ENCODE results near the gene ALDH5A1. TPM values are rescaled to one million over a fixed set of nuclear protein-coding genes. Genes with fewer than 3 reads are reported as not detected.

ALDH5A1 gene
- total RNA-seq, 1 experiment from 2014 or later, result 4.6 TPM

DNA sequence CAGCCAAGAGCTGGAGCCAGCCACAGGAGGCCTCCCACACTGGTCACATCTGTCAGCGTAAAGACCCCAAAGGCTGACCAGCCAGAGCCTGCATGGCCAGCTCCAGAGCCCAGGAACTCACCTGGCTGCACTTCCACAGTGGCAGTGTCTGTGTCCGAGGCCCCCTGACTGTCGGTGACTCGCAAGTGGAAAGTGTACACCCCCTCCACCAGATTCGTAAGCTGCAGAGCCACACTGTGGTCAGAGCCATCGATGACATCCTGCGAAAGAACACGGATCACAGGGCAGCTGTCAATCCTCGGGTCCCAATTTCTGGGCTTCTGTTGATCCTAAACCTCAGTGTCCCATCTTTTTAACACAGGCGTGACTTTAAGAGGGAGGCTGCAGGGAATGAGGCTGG lies 69.3 kb downstream of the ALDH5A1 start:
- no peak for DNase-seq (ENCODE audit: extremely low read depth, low read depth)

DNA sequence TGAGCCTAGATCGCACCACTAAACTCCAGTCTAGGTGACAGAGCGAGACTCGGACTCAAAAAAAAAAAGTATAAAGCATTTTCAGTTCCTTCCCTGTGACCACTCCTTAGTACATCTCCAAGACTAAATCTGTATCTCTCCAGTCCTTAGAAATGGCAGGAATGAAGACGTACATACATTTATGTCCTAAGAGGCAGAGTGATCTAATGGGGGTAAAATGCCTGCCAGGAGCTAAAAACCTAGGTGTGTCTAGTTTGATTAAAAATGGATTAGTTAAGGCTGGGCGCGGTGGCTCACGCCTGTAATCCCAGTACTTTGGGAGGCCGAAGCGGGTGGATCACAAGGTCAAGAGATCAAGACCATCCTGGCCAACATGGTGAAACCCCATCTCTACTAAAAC lies 70.4 kb downstream of the ALDH5A1 start:
- no peak for DNase-seq (ENCODE audit: extremely low read depth, low read depth)

DNA sequence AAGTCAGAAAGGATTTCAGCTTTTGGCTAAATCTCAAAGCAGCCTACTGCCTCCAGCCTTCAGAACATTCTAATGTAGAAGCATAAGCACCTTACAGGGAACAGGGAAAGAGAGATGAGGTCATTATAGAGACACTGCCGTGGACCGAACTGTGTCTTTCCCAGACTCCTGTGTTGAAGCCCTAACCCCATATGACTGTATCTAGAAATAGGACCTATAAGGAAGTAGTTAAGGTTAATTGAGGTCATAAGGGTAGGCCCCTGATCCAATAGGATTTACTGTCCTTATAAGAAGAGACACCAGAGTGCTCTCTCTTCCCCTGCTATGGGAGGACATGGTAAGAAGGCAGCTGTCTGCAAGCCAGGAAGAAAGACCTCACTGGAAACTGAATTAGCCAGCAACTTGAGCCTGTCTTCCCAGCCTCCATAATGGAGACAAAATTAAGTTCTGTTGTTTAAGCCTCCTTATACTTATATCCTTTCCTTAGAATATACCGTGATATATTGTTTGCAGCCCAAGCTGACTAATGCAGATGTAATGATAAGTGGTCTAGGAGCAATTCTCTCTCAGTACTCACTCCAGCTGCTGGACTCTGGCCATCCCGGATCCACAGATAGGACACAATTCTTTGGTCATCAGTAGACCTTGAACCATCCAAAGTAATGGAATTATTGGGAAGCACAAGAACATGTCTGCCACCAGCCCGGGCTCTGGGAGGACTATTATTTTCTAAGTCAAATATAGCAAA lies 71.4 kb downstream of the ALDH5A1 start:
- no peak for DNase-seq (ENCODE audit: extremely low read depth, low read depth)

DNA sequence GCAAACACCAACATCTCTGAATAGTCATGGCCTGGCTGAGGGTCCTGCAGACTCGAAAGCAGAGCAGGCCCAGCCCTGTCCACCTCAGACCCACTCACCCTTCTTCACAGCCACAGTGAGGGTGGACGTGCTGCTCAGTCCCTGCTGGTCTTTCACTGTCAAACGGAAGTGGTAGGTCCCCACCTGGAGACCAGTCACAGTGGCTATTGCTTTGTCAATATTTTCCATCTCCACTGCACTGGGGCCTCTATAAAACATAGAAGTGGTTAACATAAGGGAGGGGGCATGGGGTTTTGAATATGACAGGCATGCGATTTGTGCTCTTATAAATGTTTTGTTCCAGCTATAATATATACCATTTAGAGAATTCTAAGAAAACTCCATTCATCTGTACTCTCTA lies 73.9 kb downstream of the ALDH5A1 start:
- DNase-seq (ENCODE audit: extremely low read depth, low read depth), result no peak

DNA sequence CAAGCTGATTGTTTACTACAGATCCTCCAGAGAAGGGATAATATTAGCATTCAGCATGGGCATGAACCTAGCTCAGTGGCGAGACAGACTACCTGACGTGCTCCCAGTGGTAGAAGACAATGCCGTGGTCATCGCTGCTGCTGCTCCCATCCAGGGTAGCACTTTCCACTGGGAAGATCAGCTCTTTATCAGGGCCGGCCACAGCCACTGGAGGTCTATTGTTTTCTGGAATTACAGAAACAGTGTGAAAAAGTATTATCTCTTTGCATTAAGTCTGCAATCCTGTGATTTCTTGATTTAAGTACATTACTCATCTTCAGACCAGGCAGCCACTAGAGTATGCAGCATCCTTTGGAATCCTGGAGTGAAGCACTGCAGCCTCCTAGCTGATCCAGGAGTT lies 75.0 kb downstream of the ALDH5A1 start:
- DNase-seq (ENCODE audit: extremely low read depth, low read depth), result no peak

DNA sequence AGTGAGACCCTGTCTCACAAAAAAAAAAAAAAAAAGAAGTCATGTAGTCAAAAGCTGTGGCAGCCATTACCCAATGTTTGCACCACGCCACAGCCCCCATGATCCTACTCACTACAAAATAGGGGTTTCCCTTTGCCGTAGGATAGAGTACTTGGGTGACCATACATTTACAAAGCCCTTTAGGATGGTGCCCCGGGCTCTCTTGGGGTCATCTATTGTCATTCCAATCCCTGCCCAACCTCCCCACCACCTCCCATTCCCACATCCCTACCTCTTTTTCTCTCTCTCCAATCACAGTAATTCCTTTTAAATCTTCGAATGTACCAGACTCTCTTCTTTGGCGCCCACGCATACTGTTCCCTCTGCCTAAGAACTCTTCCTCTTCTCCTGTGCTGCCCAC lies 76.6 kb downstream of the ALDH5A1 start:
- DNase-seq (ENCODE audit: extremely low read depth, low read depth), result no peak

DNA sequence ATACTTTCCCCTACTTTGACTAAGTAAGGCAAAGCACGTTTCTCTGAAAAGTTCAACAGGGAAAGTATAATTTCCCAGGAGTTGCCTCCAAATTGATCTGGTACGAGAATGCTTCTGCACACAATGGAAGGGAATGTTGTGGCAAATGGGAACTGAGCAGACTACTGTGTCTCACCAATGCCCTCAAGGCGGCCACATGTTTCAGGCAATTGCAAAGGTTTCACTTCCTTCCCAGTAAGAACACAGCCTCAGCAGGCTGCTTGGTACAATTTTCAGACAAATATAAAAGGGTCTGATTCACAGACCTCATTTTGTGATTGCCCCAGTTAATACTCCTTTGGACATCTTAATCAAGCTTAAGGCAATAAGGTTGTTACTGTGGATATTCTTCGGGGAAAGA lies 80.0 kb downstream of the ALDH5A1 start:
- DNase-seq (ENCODE audit: extremely low read depth, low read depth), result no peak

DNA sequence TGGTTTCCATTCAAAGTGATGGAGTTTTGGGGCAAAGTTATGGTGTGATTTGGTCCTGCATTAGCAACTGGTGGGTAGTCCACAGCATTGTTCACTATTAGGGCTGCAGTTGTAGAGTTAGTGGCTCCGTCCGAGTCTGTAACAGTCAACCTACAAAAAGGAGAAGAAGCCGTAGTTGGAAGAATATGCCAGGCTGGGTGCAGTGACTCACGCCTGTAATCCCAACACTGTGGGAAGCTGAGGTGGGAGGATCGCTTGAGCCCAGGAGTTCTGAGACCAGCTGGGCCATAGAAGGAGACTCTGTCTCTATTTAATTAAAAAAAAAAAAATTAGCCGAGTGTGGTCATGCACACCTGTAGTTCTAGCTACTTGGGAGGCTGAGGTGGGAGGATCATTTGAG lies 81.7 kb downstream of the ALDH5A1 start:
- DNase-seq (ENCODE audit: extremely low read depth, low read depth), result no peak

DNA sequence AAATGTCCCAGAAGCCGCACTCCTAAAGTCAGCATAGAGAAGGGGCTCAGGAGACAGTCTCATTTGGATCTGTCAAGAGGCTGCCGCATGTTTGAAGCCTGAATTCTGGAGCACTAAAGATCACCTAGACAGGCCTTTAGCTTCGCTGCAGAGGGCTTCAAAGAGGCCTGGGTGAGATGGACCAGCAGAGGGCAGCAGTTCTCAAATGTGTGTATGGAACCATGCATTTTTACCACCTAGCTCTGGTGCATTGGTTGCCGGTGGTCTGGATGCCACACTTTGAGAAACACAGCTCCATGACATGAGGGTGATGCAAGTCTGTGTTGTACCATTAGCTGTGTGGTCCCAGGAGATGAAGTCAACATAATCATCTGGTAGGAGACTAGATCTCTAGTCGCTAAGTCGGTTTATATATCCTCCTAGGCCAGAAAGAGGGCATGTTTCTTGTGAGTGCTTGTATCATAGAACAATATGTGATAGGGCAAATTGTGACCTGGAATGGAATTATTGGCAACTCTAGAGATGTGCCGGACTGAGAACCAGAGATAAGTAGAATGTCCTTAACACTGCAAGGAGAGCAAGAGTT lies 86.4 kb downstream of the ALDH5A1 start:
- DNase-seq (ENCODE audit: extremely low read depth, low read depth), result peak; percentile 56

DNA sequence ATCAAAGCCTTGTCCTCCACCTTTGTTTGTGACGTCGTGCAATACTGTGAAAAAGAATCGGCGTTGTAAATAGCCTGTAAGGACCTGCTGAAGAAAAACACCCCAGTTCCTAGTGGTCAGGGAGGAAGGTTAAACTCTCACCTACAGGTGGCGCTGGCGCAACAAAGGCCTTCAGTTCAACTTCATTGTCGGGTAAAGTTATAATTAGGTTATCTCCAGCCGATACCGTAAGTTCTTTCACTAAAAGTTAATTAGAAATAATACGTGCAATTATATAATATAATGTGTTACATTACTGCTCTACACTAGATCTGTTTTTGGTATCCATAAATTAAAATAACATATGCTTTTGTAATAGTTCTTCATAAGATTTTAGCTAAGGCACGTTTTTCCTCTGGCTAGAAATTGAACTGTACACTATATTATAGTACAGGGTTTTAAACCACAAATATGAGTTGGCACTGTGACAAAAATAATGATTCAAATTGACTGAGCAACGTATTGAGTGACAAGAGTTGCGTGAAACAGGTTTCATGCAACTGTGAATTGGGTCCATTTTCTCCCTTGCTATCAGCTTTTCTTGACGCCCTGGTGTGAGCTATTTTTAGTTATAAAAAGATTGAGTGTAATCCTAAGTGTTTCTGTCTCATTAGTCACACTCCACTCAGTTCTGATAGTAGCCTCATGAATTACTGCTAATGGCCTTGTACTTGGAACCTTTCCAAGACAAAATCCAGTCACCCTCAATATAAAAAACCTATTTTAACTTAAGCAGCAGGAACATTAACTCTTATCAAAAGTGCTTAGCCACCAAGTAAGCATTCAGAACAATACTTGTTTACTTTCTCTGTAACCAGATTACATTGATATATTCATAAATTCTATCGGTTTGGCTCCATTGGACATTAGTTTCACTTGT lies 89.0 kb downstream of the ALDH5A1 start:
- peak; percentile 72 for DNase-seq (ENCODE audit: extremely low read depth, low read depth)

DNA sequence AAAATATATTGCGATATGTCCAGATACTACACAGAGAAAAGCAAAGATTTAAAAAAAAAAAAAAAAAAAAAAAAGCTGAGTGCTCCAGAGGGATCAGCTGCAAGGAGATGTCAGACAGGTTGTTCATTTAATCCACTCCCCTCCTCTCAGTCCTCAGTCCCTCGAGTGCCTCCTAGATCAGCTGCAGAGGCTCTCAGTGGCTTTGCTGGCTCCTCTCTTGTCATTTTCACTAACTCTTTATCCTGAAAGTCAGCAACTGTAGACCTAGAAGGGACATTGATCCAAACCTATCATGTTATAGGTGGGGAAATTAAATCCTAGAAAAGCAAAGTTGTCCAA lies 89.6 kb downstream of the ALDH5A1 start:
- no peak for DNase-seq (ENCODE audit: extremely low read depth, low read depth)

Other genes with a start within 250 kb of the ALDH5A1 start
- 0.05 TPM in 1 of 2 replicates, not detected in the other for gene DCDC2, start 136.9 kb upstream of the ALDH5A1 start, total RNA-seq (2014; rRNA removed; shearing (Covaris generic))
- 17.8 and 19.3 TPM in 2 replicates for gene MRS2, start 92.0 kb upstream of the ALDH5A1 start, total RNA-seq (2014; rRNA removed; shearing (Covaris generic))
- 0.63 and 1.6 TPM in 2 replicates for gene GPLD1, start 5.4 kb upstream of the ALDH5A1 start, total RNA-seq (2014; rRNA removed; shearing (Covaris generic))
- gene KIAA0319, start 151.2 kb downstream of the ALDH5A1 start, total RNA-seq (2014; rRNA removed; shearing (Covaris generic)), result 5.5 and 8.2 TPM in 2 replicates
- 104 and 113 TPM in 2 replicates for gene TDP2, start 171.9 kb downstream of the ALDH5A1 start, total RNA-seq (2014; rRNA removed; shearing (Covaris generic))
- 33.4 and 51.5 TPM in 2 replicates for gene ACOT13, start 172.1 kb downstream of the ALDH5A1 start, total RNA-seq (2014; rRNA removed; shearing (Covaris generic))
- 111 and 118 TPM in 2 replicates for gene C6orf62, start 224.2 kb downstream of the ALDH5A1 start, total RNA-seq (2014; rRNA removed; shearing (Covaris generic))

Measured in NCI-H460 (cell line).